Measurements from ENCODE around the gene IRAK2.

GRCh38 chr3:10268116-10268515 is 103.4 kb downstream of the IRAK2 start:
- TF ChIP-seq POLR2AphosphoS5 (IDR thresholded peaks at IDR 0.05) (no peak), POLR2A (IDR thresholded peaks at IDR 0.05) (no peak)

Measured in stomach (tissue), 4 donors.